HG03565 (cell line): ENCODE data around the gene MRPL17.

Experiments
- ATAC-seq: cut with Tn5 transposase; IDR thresholded peaks from one replicate; pipeline ENCODE4 v1.9.1; 2021; ENCODE audit warnings: mild to moderate bottlenecking, moderate library complexity; ENCODE audit not compliant: unreplicated experiment

Gene MRPL17

DNA sequence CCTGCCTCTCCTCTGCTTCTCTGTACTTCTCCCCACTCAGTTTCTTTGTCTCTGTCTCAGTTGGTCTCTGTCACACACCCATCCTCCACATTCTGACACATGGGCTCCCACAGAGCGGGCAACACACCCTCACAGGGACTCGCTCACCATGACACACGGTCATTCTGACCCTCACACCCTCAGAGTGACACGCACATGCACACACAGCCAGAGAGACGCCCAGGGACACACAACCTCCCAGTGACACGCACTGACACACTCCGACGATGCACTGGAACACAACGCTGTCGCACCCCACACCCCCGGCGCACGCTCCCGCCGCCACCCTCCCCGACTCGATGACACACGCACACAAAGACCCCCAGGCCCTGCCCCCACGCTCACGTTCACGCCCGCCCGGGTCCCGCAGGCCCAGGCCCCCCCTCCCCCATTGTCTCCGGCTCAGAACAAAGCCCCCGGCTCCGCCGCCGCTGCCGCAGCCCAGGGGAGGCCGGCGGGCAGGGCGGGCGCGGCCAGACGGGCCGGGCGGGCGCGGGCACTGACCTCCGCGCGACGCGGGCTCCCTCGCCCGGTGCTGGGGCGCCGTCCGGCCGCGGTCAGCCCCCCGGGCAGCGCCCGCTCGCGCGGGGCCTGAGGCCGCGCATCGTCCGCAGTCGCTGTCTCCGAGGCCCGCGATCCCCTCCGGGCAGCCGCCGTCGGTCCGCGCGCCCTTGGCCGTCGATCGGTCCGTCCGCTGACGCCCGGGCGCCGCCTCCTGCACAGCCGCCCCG, 27.9 kb downstream of the MRPL17 start:
- no peak for ATAC-seq

DNA sequence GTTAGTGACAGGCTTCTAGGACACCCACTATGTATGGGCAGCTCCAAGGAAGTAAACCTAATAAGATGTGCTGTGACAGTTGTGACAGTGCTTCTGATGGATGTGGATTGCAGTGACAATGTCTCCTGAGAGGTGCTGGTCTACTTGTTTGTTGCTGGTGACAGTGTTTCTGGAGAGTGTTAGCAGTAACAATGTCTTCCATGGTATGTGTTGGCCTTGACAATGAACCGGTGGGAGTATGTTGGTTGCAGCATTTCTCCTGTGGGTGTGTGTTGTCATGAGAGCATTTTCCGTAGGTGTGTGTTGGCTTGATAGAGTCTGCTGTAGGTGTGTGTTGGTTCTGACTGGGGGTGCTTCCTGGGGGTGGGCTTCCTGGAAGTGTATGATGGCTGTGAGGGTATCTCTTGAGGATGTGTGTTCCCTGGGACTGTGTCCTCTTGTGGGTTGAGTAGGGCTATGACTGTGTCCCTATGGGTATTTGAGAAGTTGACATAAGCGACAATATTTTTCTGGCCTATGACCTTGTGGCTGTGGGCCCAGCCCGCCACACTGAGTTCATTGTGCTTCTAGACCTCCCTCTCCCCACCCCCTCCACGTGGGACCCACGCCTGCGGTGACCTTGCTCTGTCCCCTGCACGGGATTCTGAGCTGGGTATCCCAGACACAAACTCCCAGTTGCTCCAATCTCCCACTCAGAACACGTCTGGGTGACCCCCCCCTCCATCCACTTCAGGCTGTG, 28.7 kb downstream of the MRPL17 start:
- no peak for ATAC-seq

DNA sequence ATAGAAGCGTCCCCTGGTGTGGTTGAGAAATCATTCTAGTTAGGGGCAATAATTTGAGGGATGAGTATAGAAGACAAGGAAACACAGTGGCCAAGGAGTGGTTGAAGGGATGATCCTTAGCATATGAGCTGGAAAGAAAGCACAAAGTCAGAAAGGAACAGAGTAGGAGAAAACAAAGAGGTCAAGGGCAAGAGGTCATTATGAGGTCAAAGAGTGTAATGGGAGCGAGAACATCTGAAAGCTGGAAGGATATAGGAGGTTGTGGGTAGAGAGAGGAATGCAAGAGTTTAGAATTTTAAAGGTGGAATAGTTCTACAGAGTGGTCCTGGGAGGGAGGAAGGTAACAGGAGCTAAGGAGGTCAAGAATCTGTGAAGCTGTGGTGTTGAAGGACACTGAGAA, 29.5 kb downstream of the MRPL17 start:
- ATAC-seq, result no peak

DNA sequence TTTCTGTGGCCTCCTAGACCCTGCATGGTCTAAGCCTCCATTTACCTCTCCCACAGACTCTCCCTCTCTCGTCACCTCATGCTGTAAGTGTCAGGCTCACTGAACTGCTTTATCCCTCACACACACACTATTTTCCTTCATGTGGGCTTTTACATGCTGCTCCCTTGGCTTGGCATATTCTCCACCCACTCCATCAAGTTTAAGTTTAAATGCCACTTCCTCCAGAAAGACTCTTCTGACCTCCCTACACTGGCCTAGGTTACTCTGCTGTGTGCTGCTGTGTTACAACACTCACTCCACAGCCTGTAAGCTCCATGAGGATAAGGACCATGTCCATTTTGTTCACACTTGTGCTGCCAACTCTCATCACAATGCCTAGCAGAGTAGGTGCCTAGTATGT, 30.0 kb downstream of the MRPL17 start:
- ATAC-seq, result no peak

DNA sequence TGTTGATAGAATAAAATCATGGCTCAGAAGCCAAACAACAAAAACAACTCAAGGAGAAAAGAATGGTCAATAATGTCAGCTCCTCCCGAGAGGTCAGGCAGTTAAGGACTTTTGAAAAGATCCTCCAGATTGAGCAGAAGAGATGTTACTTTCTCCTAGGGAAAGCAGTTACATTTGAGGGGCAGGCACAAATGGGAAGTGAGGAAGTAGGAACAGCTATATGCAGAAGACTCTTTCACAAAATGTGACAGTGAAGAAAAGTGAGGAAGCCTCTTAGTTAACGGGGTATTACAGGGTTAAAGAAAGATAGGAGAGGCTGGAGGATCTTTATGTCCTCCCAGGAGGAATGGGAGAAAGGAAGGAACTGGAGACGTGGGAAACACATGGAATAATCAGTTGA, 31.0 kb downstream of the MRPL17 start:
- no peak for ATAC-seq

DNA sequence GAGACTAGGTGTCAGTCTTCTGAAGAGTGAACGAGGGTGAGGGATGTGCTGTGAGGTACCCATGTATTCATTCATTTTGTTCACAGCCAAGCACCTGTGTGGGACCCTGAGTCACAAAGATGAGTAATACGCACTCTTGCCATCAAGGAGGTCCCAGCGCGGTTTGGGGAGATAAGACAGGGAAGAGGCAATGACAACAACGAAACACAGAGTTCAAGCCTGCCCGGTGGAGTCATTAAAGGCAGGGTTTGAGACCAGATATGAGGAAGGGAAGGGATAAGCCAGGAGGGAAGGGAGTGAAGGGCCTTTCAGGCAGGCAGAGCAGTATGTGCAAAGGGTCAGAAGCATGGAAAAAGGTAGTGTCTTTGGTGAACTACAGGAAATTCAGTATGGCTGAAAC, 32.2 kb downstream of the MRPL17 start:
- ATAC-seq, result no peak

DNA sequence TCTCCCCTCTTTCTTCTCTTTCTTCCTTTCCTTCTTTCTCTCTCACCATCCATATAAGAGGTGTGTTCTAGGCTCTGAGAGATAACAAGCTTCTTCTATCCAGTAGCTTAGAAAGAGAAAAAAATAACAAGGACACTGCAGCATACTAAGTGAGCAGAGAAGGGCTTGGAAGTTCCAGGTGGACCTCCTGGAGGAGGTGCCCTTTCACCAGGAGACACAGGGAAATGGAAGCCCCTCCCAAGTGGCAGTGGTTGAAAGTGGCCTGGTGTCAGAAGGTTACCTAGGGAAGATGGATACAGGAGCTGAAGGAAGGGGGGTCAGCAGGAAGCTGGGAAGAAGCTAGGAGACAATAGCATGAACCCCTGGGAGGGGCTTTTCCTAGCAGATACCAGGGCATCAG, 33.0 kb downstream of the MRPL17 start:
- ATAC-seq, result no peak

DNA sequence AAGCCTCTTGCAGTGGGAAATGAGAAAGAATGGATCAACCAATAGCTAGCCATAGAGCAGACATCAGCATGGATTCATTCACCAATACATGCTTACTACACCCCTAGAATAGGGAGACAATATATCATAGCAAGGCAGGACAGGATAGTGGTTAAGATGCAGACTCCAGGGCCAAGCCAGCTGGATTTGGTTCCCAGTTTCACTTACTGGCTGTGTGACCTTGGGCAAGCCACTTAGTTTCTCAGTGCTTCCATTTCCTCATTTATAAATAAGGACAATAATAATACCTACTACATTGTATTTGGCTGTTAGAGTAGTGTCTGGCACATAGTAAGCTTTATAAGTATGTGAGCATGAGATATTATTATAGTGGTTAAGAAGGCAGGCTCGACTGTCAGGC, 34.6 kb downstream of the MRPL17 start:
- ATAC-seq, result no peak

DNA sequence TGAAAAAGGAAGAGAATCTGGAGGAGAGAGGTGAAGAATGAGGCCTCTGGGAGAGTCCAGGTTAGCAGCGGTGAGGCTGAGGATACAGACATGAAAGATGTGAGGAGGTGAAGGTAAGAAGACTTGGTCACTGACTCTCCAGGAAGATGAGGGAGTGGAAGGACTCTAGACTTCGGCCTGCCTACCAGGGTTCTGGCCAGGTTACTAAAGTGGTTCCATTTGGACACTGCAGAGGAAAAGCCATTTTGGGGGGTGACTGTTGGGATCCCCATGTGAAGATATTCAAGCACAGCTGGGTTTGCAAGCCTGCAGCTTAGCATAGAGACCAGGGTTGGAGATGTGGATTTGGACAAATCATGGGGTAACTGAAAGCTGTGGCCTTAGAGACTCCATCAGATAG, 35.3 kb downstream of the MRPL17 start:
- no peak for ATAC-seq

DNA sequence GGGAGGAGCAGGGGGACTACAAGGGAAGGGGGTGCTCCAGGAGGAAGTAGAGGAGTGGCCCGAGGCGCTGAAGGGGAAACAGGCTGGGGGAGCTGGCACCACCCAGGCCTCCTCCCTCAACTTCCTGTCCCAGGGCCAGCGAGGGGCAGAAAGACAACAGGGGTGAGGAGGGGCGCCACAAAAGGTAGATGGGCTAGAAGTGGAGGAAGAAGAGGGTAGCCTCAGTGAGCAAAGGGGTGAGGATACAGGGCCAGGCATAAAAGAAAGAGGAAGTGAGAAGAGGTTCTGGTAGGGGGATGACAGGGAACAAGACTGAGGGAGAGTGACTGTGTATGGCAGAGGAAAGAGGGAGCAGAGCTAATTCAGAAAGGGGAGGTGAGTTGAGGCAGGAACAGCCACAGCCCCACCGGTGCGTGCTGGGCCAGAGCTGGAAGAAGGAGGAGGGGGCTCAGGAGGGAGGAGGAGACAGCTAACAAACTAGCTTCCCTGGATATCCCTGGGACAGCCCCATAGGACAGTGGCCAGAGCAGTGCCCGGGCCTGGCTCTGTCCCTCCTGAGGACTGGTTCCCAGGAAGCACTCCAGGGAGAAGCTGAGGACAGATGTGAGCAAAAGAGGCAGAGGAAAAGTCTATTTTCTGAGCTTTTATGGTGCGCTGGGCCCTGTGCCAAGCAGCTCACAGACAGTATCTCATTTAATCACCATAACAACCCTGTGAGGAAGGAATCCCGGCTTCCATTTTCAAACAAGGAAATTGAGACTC, 36.0 kb downstream of the MRPL17 start:
- ATAC-seq, result peak; percentile 92

DNA sequence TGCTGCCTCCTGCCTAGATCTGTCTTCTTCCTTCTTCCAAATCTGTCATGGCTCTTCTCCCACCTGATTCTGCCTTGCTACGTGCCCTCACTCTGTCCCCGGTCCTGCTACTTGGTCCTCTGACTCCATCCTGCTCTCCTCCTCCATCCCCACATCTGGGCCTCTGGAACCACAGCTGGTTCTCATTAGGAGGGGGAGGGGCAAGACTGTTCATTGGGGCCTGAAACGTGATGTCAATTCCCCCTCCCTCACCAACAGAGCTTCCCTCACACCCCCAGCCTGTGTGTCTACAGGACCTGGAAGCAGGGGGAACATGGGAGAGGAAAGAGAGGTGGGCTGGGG, 36.6 kb downstream of the MRPL17 start:
- ATAC-seq, result no peak

DNA sequence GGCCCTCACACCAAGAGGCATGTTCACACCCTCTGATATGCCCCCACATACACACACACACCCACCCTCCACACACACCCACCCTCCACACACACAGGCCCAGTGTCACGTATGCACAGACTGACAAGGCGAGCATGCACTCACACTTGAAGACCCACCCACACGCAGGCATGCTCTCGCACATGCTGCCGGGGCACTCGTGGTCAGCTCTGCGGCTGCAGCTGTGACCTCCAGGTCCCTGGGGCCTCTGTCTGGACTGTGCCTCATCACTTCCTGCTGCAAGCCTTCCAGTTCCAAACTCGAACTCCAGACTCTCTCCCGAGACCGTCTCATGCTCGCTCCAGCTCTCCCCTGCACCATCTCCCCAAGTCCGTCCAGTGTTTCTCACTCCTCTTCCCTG, 37.1 kb downstream of the MRPL17 start:
- no peak for ATAC-seq

DNA sequence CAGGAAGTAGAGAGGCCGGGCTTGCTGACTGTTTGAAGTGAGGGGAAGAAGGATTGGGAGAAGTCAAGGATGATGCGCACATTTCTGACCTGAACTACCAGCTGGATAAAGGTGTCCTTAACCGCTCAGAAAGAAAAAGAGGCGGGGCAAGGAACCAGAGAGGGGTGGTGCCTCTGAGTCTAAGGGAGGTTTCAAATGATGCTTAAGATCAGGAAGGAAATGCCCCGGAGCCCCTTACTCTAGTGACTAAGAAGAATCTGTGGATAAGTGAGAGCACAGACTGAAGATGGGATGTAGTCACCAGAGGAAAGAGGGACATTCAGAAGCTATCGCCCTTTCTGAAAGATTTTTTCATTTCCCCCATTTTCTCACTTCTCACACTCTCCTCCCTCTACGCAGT, 40.2 kb downstream of the MRPL17 start:
- no peak for ATAC-seq

DNA sequence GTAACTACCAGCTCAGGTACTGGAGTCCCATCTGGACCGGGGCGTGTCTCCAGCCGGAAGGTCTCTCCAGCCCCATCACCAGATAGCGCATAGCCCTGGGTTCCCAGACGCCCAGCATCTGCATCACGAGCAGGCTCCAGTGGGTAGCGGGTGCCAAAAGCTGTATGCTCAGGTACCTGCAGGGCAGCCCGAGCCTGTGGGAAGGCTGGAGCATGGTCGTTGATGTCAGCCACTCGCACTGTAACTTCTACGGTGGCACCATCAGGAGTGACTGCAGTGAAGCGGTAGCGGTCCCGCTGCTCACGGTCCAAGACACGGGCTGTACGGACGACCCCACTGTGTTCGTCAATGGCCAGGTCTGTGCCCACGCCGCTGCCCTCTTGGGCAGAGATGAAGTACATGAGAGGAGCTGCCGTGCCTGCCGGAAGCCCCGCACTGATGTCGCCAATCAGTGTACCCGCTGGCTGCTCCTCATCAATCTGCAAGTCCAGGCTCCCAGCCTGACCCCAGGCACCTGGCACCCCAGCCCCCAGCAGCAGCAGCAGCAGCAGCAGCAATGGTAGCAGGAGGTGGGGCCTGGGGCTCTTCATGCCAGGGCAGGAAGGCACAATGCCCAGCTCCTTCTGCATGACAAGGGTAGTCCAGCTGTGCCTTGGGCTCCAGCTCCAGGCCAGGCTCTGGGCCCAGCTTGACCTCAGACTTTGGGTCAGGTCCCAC, 42.0 kb downstream of the MRPL17 start:
- ATAC-seq, result no peak

DNA sequence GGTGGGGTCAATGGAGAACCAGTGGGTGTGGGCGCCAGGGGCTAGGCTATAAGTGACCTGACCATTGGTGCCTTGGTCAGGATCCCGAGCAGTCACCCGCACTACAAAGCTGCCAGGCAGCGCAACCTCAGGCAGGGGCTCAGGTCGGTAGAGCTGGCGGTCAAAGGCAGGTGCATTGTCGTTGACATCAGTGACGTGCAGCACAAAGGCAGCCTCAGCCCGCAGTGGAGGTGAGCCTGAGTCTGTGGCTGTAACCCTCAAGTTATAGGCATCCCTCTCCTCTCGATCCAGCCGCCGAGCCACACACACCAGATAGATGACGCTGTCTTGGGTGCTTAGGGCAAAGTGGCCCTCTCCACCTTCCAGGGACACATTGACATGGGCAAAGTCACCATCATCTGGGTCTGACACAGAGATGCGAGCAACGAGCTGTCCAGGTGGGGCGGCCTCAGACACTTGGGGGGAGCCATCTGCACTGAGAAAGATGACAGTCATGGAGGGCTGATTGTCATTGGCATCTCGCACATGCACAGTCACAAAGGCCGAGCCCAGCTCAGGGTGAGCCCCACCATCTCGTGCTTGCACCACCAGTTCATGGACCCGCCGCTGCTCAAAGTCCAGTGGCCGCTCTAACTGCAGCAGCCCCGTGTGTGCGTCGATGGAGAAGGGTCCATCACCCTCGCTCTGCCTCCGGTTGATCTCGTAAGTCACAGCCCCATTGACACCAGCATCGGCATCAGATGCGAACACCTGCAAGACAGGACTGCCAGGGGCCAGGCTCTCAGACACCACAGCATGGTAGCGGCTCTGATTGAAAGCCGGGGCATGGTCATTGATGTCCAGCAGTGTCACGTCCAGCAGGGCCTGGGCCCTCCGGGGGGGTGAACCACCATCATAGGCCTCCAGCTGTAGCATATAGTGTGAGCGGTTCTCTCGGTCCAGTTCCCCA, 42.8 kb downstream of the MRPL17 start:
- no peak for ATAC-seq

DNA sequence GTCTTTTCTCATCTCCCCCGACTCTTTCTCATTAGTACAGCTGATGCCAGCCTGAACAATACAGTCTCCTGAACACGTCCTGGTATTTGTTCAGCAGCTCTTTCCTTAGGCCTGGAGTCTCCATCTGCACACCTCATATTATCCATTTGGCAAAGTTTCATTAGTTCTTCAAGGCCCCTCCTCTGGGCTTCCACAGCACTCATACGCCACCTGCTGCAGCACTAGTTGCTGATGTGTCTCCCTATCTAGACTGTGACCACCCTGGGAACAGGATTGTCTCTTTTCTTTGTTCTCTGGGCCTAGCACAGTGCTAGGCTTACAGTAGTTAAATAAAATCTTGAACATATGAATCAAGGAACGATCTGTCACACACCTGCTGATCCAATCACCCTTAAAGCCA, 44.7 kb downstream of the MRPL17 start:
- ATAC-seq, result no peak

DNA sequence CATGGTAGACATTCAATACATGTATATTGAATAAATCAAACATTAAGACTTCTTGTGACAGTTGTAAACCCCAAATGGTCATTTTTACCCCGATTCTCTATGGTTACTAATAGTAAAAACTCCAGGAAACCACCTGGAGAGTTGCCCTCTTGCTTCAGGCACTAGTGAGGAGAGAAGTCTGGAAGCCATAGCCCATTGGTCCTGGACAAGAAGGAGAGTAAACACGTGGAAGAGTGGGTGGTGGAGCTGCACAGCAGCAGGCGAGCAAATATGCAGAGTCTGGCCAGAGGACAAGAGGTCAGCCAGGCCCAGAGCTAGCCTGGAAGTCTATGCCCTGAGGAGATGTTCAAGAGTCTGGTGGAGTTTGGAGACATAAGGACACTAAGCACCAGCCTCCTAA, 45.3 kb downstream of the MRPL17 start:
- ATAC-seq, result no peak

DNA sequence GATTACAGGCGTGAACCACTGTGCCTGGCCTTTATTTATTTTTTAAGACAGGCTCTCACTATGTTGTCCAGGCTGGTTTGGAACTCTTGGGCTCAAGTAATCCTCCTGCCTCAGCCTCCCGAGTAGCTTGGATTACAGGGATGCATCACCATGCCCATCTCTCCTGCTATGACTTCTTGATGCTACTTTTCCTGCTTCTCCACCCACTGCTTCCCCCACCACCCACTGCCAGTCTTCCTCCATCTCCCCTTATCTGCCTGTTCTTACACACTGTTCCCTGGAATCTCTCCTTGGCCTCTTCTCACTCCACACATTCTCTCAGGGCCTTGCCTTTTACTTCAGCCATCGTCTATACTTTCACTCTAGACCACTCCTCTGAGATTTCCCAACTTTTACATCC, 46.7 kb downstream of the MRPL17 start:
- no peak for ATAC-seq

DNA sequence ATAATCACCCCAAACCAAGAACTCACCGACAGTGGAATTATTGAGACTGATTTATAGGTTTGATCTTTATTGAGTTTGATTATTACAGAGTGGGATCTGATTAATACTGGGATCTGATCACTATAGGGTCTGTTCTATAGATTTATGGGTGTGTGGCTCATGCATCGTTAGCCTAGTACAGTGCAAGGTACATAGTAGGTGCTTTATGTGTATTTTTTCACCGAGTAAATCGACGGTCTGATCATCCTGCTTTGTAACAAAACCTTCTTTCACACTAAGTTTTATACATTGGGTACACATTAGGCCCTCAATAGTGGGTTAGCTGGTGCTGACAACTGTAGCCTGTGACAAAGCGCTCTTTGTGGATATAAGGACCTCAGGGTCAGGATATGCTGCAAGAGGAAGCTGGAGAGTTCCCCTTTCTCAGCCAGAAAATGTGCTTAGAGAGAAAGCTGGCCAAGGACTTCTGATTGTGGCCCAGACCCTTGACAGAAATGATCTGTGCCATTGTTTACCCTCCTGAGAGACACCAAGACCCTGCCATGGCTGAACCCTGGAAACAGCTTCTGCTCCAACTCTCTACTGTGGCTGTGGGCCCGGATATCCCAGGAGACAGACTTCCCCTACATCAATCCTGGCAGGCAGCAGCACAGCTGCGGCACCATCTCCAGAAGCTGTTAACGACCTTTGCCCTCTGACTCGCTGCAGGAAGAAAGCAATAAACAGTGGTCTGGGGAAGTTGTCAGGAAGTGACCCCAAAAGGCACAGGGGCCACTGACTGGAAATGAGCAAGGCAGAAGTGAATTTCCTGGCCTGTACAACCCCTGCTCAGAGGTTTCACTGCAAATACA, 47.8 kb downstream of the MRPL17 start:
- ATAC-seq, result no peak
